HG02623 (cell line): Measurements from ENCODE around the gene CUEDC2.

Experiments
- ATAC-seq: cut with Tn5 transposase; IDR thresholded peaks from one replicate; pipeline ENCODE4 v1.9.1; 2021; ENCODE audit warnings: moderate library complexity; ENCODE audit not compliant: unreplicated experiment

CUEDC2 gene

GRCh38 chr10:102432162-102432950, at the start of gene CUEDC2:
CUEDC2 (minus strand) TSS chr10:102432574; CDS start chr10:102425188, 7,386 bp downstream.
- ATAC-seq, result peak; percentile 81

- no peak for ATAC-seq
Measured at GRCh38 chr10:102480396-102480795, 48.0 kb upstream of the CUEDC2 start.

GRCh38 chr10:102479651-102480050, 47.3 kb upstream of the CUEDC2 start:
- no peak for ATAC-seq

- no peak for ATAC-seq
Measured at GRCh38 chr10:102476466-102477141, 44.2 kb upstream of the CUEDC2 start.

- ATAC-seq, result no peak
Measured at GRCh38 chr10:102475451-102476040, 43.2 kb upstream of the CUEDC2 start.

GRCh38 chr10:102473445-102474331, 41.3 kb upstream of the CUEDC2 start:
- no peak for ATAC-seq

- no peak for ATAC-seq
Measured at GRCh38 chr10:102470579-102471546, 38.5 kb upstream of the CUEDC2 start.

GRCh38 chr10:102468683-102469082, 36.3 kb upstream of the CUEDC2 start:
- ATAC-seq, result no peak

GRCh38 chr10:102467971-102468438, 35.6 kb upstream of the CUEDC2 start:
- no peak for ATAC-seq

- ATAC-seq, result no peak
Measured at GRCh38 chr10:102467318-102467717, 34.9 kb upstream of the CUEDC2 start.

- no peak for ATAC-seq
Measured at GRCh38 chr10:102465466-102465865, 33.1 kb upstream of the CUEDC2 start.

- no peak for ATAC-seq
Measured at GRCh38 chr10:102463983-102464382, 31.6 kb upstream of the CUEDC2 start.

- no peak for ATAC-seq
Measured at GRCh38 chr10:102462512-102463054, 30.2 kb upstream of the CUEDC2 start.

GRCh38 chr10:102461187-102462054, 29.0 kb upstream of the CUEDC2 start:
- ATAC-seq, result no peak

GRCh38 chr10:102460836-102461186, 28.4 kb upstream of the CUEDC2 start:
- ATAC-seq, result no peak

- ATAC-seq, result no peak
Measured at GRCh38 chr10:102458656-102459055, 26.3 kb upstream of the CUEDC2 start.

GRCh38 chr10:102457591-102458150, 25.3 kb upstream of the CUEDC2 start:
- ATAC-seq, result no peak

- no peak for ATAC-seq
Measured at GRCh38 chr10:102455893-102456471, 23.6 kb upstream of the CUEDC2 start.
